PC-9 (cell line): ENCODE measurements around the gene EHBP1L1. TPM values are rescaled to one million over a fixed set of nuclear protein-coding genes. Genes with fewer than 3 reads are reported as not detected.

ENCODE experiments used
- BruUV-seq: library from RNA; stranded (reverse); fragments of 400-500 nt; replicated peaks from 2 replicates; lab custom pipeline; 2021; lab: Mats Ljungman, UMichigan
- CTCF ChIA-PET: fragments of 300-600 bp; sonication (Branson Sonifier 250); formaldehyde crosslinking; loops from one replicate; lab custom pipeline; 2022; ENCODE audit warnings: antibody characterized with exemption; lab: Charles Lee
- POLR2A ChIA-PET: fragments of 300-600 bp; sonication (Branson Sonifier 250); formaldehyde crosslinking; loops from one replicate; lab custom pipeline; 2022; ENCODE audit warnings: antibody characterized with exemption; ENCODE audit not compliant: unreplicated experiment; lab: Charles Lee
- DNase-seq, 2 experiments: peaks; one replicate each; pipeline versions ENCODE4 v3.0.0 to v3.0.0-alpha.2; 2015 to 2022; ENCODE audit warnings: mixed read lengths in 1 of 2
- H2AFZ ChIP-seq: fragments of 200-600 bp; sonication (generic); 2 replicates; pipeline ENCODE4 v1.8.1; 2017; ENCODE audit warnings: antibody characterized with exemption
- H3F3A ChIP-seq: fragments of 200-600 bp; sonication (generic); 2 replicates; pipeline ENCODE4 v1.8.1; 2017; ENCODE audit warnings: antibody characterized with exemption, mild to moderate bottlenecking, low read depth; ENCODE audit not compliant: insufficient read depth
- H3K27ac ChIP-seq: fragments of 200-600 bp; sonication (generic); 2 replicates; pipeline ENCODE4 v1.6.1; 2016; ENCODE audit warnings: mixed run types
- H3K27me3 ChIP-seq: fragments of 200-600 bp; sonication (generic); 2 replicates; pipeline ENCODE4 v1.6.1; 2016; ENCODE audit warnings: low read depth, mixed run types; ENCODE audit not compliant: insufficient read depth
- H3K36me3 ChIP-seq: fragments of 200-600 bp; sonication (generic); 2 replicates; pipeline ENCODE4 v1.6.1; 2016; ENCODE audit warnings: low read depth, mixed run types
- H3K4me1 ChIP-seq: fragments of 200-600 bp; sonication (generic); replicated peaks from 2 replicates; pipeline ENCODE4 v1.6.1; 2016; ENCODE audit warnings: mixed run types; ENCODE audit not compliant: insufficient read depth
- H3K4me2 ChIP-seq: fragments of 200-600 bp; sonication (generic); 2 replicates; pipeline ENCODE4 v1.6.1; 2017; ENCODE audit warnings: mixed run types
- H3K4me3 ChIP-seq: fragments of 200-600 bp; sonication (generic); 2 replicates; pipeline ENCODE4 v1.6.1; 2016; ENCODE audit warnings: mixed run types
- H3K79me2 ChIP-seq: fragments of 200-600 bp; sonication (generic); 2 replicates; pipeline ENCODE4 v1.6.1; 2017; ENCODE audit warnings: low read depth, mixed run types
- H3K9me2 ChIP-seq: fragments of 200-600 bp; sonication (generic); 2 replicates; pipeline ENCODE4 v1.8.1; 2017; ENCODE audit warnings: mild to moderate bottlenecking; ENCODE audit not compliant: insufficient read depth
- H3K9me3 ChIP-seq: fragments of 200-600 bp; sonication (generic); 2 replicates; pipeline ENCODE4 v1.8.1; 2016; ENCODE audit warnings: low read depth; ENCODE audit not compliant: insufficient read depth
- H4K20me1 ChIP-seq: fragments of 200-600 bp; sonication (generic); 2 replicates; pipeline ENCODE4 v1.8.1; 2017; ENCODE audit not compliant: insufficient read depth
- CTCF ChIP-seq: fragments of 200-600 bp; sonication (generic); conservative IDR thresholded peaks from 2 replicates; pipeline ENCODE4 v1.6.1; 2017; ENCODE audit warnings: mixed run types, antibody characterized with exemption, mild to moderate bottlenecking, moderate library complexity
- EZH2 ChIP-seq: fragments of 200-600 bp; sonication (generic); IDR thresholded peaks from 2 replicates; pipeline ENCODE4 v1.8.0; 2017; ENCODE audit warnings: antibody characterized with exemption, low read depth
- intact Hi-C: fragments of 100-400 bp; cut with micrococcal nuclease; formaldehyde crosslinking; loops from one replicate; pipeline ENCODE4 v1.10.0; 2022; ENCODE audit not compliant: unreplicated experiment
- total RNA-seq: library from RNA; stranded (reverse); gene quantifications from 2 replicates; pipeline ENCODE4 v1.2.3, GENCODE V29; 2021

Gene EHBP1L1
- total RNA-seq, 1 experiment from 2014 or later: 123 TPM

- peaks cover 4% of the 10 kb centered on the region; the same call in 1 of the 2 replicates for H3F3A ChIP-seq
- no peaks in the 10 kb centered on the region for H3K9me3 ChIP-seq
- DNase-seq: no peak
- no peaks in the 10 kb centered on the region for H3K79me2 ChIP-seq
- no peaks in the 10 kb centered on the region for H3K4me1 ChIP-seq
- TF ChIP-seq EZH2 (no peak), CTCF (no peak)
- H2AFZ ChIP-seq: no peak overlapping the region
- H3K27me3 ChIP-seq: no peaks in the 10 kb centered on the region
- H3K4me2 ChIP-seq: no peak overlapping the region
- no peak overlapping the region for H3K4me3 ChIP-seq
- peaks cover 13% of the 10 kb centered on the region for H4K20me1 ChIP-seq
- BruUV-seq: no TSS peak
- no peaks in the 10 kb centered on the region for H3K9me2 ChIP-seq
- H3K36me3 ChIP-seq: peaks cover 40% of the 10 kb centered on the region
- CTCF ChIA-PET: no interaction called here
- intact Hi-C loops: no loop called here
- no peak overlapping the region for H3K27ac ChIP-seq
- POLR2A ChIA-PET: interaction anchor here (0.6 kb wide), 1 partner anchor 76 kb away, joined by 6 read pairs; no protein-coding TSS in a partner anchor
Observed at GRCh38 chr11:65629579-65629978, 53.7 kb downstream of the EHBP1L1 start.

GRCh38 chr11:65630215-65630614 is 54.4 kb downstream of the EHBP1L1 start:
- Histone ChIP-seq H2AFZ (no peak overlapping the region), H3K4me2 (no peak overlapping the region), H3K79me2 (no peaks in the 10 kb centered on the region), H3K9me3 (no peaks in the 10 kb centered on the region), H3K4me3 (no peak overlapping the region), H3K9me2 (no peaks in the 10 kb centered on the region), H3F3A (peaks cover 5% of the 10 kb centered on the region; the same call in 1 of the 2 replicates), H3K27me3 (no peaks in the 10 kb centered on the region), H3K4me1 (no peaks in the 10 kb centered on the region), H4K20me1 (peaks cover 13% of the 10 kb centered on the region), H3K27ac (no peak overlapping the region), H3K36me3 (peaks cover 38% of the 10 kb centered on the region)
- TF ChIP-seq CTCF (no peak), EZH2 (no peak)
- ChIA-PET CTCF (no interaction called here), POLR2A (no interaction called here)
- BruUV-seq: no TSS peak
- intact Hi-C loops: no loop called here
- no peak for DNase-seq

GRCh38 chr11:65633390-65634108 is 57.7 kb downstream of the EHBP1L1 start:
- Histone ChIP-seq H3K9me2 (no peaks in the 10 kb centered on the region), H3F3A (peaks cover 34% of the 10 kb centered on the region), H3K36me3 (peaks cover 33% of the 10 kb centered on the region), H4K20me1 (peaks cover 15% of the 10 kb centered on the region), H3K4me2 (no peak overlapping the region), H3K4me1 (peaks cover 14% of the 10 kb centered on the region), H3K79me2 (no peaks in the 10 kb centered on the region), H3K27me3 (no peaks in the 10 kb centered on the region), H2AFZ (no peak overlapping the region), H3K9me3 (no peaks in the 10 kb centered on the region), H3K27ac (no peak overlapping the region), H3K4me3 (no peak overlapping the region)
- DNase-seq: peak in 1 of 2 experiments; percentile 22
- intact Hi-C loops: no loop called here
- CTCF ChIA-PET: no interaction called here
- BruUV-seq: no TSS peak
- POLR2A ChIA-PET: no interaction called here
- TF ChIP-seq EZH2 (no peak), CTCF (no peak)
